ENCODE data around the gene FSCN2.

GRCh38 chr17:81573794-81574642 lies 45.8 kb downstream of the FSCN2 start:
- TF ChIP-seq EZH2 (IDR thresholded peaks at IDR 0.05; ENCODE audit: borderline replicate concordance, low read length) (no peak), CTCF (IDR thresholded peaks at IDR 0.05; ENCODE audit: low read length) (no peak)
